MM.1S (cell line): ENCODE data around the gene ERC2.

Experiments used
- DNase-seq: peaks from one replicate; pipeline ENCODE4 v3.0.0-alpha.2; 2015
- H2AFZ ChIP-seq: fragments of 300-600 bp; sonication (generic); 2 replicates; pipeline ENCODE4 v1.6.0; 2016; ENCODE audit warnings: antibody characterized with exemption, low read length
- H3F3A ChIP-seq: fragments of 300-600 bp; sonication (generic); 2 replicates; pipeline ENCODE4 v1.6.1; 2016; ENCODE audit warnings: mild to moderate bottlenecking, antibody characterized with exemption, low read length, moderate library complexity, mixed read lengths; ENCODE audit not compliant: insufficient read depth
- H3K27ac ChIP-seq: fragments of 300-600 bp; sonication (generic); 2 replicates; pipeline ENCODE4 v1.5.1; 2016; ENCODE audit warnings: mild to moderate bottlenecking, low read length
- H3K27me3 ChIP-seq: fragments of 300-600 bp; sonication (generic); replicated peaks from 2 replicates; pipeline ENCODE4 v1.6.0; 2016; ENCODE audit warnings: low read length; ENCODE audit not compliant: insufficient read depth
- H3K36me3 ChIP-seq: fragments of 300-600 bp; sonication (generic); replicated peaks from 2 replicates; pipeline ENCODE4 v1.6.1; 2016; ENCODE audit warnings: mild to moderate bottlenecking, low read length, mixed read lengths; ENCODE audit not compliant: insufficient read depth
- H3K4me1 ChIP-seq: fragments of 300-600 bp; sonication (generic); 2 replicates; pipeline ENCODE4 v1.6.1; 2016; ENCODE audit warnings: low read length, mixed read lengths
- H3K4me2 ChIP-seq: fragments of 300-600 bp; sonication (generic); 2 replicates; pipeline ENCODE4 v1.6.0; 2016; ENCODE audit warnings: low read depth, low read length
- H3K4me3 ChIP-seq: fragments of 300-600 bp; sonication (generic); 2 replicates; pipeline ENCODE4 v1.5.1; 2016; ENCODE audit warnings: low read length, mixed read lengths
- H3K79me2 ChIP-seq: fragments of 300-600 bp; sonication (generic); 2 replicates; pipeline ENCODE4 v1.6.1; 2016; ENCODE audit warnings: mixed run types, low read length, mixed read lengths
- H3K9ac ChIP-seq: fragments of 300-600 bp; sonication (generic); 2 replicates; pipeline ENCODE4 v1.6.1; 2016; ENCODE audit warnings: low read length, mixed read lengths
- H3K9me2 ChIP-seq: fragments of 300-600 bp; sonication (generic); replicated peaks from 2 replicates; pipeline ENCODE4 v1.6.1; 2016; ENCODE audit warnings: mild to moderate bottlenecking, low read length, mixed read lengths; ENCODE audit not compliant: insufficient read depth
- H3K9me3 ChIP-seq: fragments of 300-600 bp; sonication (generic); replicated peaks from 2 replicates; pipeline ENCODE4 v1.6.1; 2016; ENCODE audit warnings: mild to moderate bottlenecking, low read length, mixed read lengths; ENCODE audit not compliant: insufficient read depth
- H4K20me1 ChIP-seq: fragments of 300-600 bp; sonication (generic); 2 replicates; pipeline ENCODE4 v1.6.1; 2016; ENCODE audit warnings: mild to moderate bottlenecking, low read length, moderate library complexity, mixed read lengths; ENCODE audit not compliant: insufficient read depth
- CTCF ChIP-seq: fragments of 300-600 bp; sonication (generic); IDR thresholded peaks from 2 replicates; pipeline ENCODE4 v1.5.1; 2016; ENCODE audit warnings: antibody characterized with exemption, low read length, mixed read lengths
- EZH2 ChIP-seq: fragments of 300-600 bp; sonication (generic); optimal IDR thresholded peaks from 2 replicates; pipeline ENCODE3; 2017; ENCODE audit warnings: low read depth, mild to moderate bottlenecking, antibody characterized with exemption, low read length, mixed read lengths
- EZH2phosphoT487 ChIP-seq: fragments of 300-600 bp; sonication (generic); IDR thresholded peaks from 2 replicates; pipeline ENCODE4 v1.6.1; 2018; ENCODE audit warnings: antibody characterized with exemption, low read length

The ERC2 gene

GRCh38 chr3:55782351-55782750 is 685.9 kb downstream of the ERC2 start:
- Histone ChIP-seq H3K4me2 (no peak overlapping the region), H4K20me1 (no peaks in the 10 kb centered on the region), H3K9me3 (no peaks in the 10 kb centered on the region), H3K27ac (no peak overlapping the region), H3K4me3 (no peak overlapping the region), H2AFZ (no peak overlapping the region), H3K4me1 (no peaks in the 10 kb centered on the region), H3F3A (no peaks in the 10 kb centered on the region), H3K36me3 (no peaks in the 10 kb centered on the region), H3K79me2 (no peaks in the 10 kb centered on the region), H3K9me2 (no peaks in the 10 kb centered on the region), H3K9ac (no peak overlapping the region), H3K27me3 (no peaks in the 10 kb centered on the region)
- TF ChIP-seq CTCF (no peak), EZH2phosphoT487 (no peak), EZH2 (no peak)
- no peak for DNase-seq

GRCh38 chr3:55780913-55781312 is 687.4 kb downstream of the ERC2 start:
- Histone ChIP-seq H3K9me2 (no peaks in the 10 kb centered on the region), H4K20me1 (no peaks in the 10 kb centered on the region), H3K79me2 (no peaks in the 10 kb centered on the region), H3K4me3 (no peak overlapping the region), H2AFZ (no peak overlapping the region), H3K4me1 (no peaks in the 10 kb centered on the region), H3F3A (no peaks in the 10 kb centered on the region), H3K9me3 (no peaks in the 10 kb centered on the region), H3K9ac (no peak overlapping the region), H3K27me3 (no peaks in the 10 kb centered on the region), H3K4me2 (no peak overlapping the region), H3K27ac (no peak overlapping the region), H3K36me3 (no peaks in the 10 kb centered on the region)
- no peak for DNase-seq
- TF ChIP-seq CTCF (no peak), EZH2phosphoT487 (no peak), EZH2 (no peak)

- Histone ChIP-seq H3K79me2 (no peaks in the 10 kb centered on the region), H3K4me3 (no peak overlapping the region), H4K20me1 (no peaks in the 10 kb centered on the region), H3K36me3 (no peaks in the 10 kb centered on the region), H3F3A (no peaks in the 10 kb centered on the region), H3K9me2 (no peaks in the 10 kb centered on the region), H3K27me3 (no peaks in the 10 kb centered on the region), H2AFZ (no peak overlapping the region), H3K27ac (no peak overlapping the region), H3K4me1 (no peaks in the 10 kb centered on the region), H3K9me3 (no peaks in the 10 kb centered on the region), H3K4me2 (no peak overlapping the region), H3K9ac (no peak overlapping the region)
- no peak for TF ChIP-seq EZH2phosphoT487
- TF ChIP-seq CTCF, result no peak
- TF ChIP-seq EZH2, result no peak
- no peak for DNase-seq
Observed at GRCh38 chr3:55779543-55779942, 688.7 kb downstream of the ERC2 start.
